Activated effector memory CD4-positive, alpha-beta T cell treated with Interleukin-2 at 50 U/mL for 16 hours (primary cell): ENCODE results near the gene B9D1.
A peak's percentile ranks its signal among the peaks of the same experiment; 100 is the strongest.

Experiments used
- DNase-seq: peaks from one replicate; pipeline ENCODE4 v3.0.0-alpha.2; 2020

Gene B9D1

DNA sequence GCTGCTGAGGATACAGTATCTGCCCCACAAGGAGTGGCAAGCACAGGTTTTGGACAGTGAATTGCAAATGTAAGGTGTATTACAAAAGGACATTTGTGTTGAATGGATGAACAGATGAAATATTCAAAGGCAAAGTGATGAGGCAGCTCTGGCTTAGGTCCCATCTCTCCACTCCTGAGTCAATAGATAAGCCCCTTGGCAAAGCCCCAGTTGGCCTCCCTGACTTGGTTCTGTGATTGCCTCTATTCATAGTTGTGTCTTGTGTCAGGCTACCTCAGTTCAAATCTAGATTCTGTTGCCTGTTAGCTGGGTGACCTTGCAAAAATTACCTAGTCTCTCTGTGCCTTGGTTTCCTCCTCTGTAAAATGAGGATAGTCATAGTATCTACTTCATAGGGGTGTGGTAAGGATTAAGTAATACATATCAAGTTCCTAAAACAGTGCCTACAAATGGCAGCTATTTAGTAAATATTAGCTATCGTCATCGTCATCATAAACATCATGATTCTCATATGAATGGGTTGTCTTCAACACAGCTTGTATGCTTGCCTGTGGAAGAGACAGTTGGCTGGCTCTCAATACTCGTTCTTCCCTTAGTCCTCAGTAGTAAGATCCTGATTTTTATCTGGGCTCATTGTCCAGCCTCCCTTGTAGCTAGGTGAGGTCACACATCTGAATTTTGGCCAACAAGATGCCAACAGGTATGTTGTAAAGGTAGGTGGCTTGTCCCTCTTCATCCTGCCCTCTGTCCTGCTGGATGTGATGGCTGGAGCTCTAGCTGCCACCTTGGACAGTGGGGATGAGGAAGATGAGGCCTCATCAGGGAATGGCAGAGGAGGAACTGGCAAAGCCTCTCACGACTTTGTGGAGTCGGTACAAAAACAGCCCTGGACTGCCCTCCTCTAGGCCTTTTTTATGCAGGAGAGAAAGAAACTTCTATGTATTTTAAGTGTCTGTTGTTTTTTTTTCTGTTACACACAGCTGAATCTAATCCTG, 26.6 kb upstream of the B9D1 start:
- no peak for DNase-seq

GRCh38 chr17:19387921-19388521, 25.5 kb upstream of the B9D1 start:
- no peak for DNase-seq

GRCh38 chr17:19386974-19387920, 24.7 kb upstream of the B9D1 start, which contains the start of gene MFAP4:
Gene MFAP4 (minus strand): TSS chr17:19387190. CDS start chr17:19387155, 35 bp downstream.
- DNase-seq = no peak

DNA sequence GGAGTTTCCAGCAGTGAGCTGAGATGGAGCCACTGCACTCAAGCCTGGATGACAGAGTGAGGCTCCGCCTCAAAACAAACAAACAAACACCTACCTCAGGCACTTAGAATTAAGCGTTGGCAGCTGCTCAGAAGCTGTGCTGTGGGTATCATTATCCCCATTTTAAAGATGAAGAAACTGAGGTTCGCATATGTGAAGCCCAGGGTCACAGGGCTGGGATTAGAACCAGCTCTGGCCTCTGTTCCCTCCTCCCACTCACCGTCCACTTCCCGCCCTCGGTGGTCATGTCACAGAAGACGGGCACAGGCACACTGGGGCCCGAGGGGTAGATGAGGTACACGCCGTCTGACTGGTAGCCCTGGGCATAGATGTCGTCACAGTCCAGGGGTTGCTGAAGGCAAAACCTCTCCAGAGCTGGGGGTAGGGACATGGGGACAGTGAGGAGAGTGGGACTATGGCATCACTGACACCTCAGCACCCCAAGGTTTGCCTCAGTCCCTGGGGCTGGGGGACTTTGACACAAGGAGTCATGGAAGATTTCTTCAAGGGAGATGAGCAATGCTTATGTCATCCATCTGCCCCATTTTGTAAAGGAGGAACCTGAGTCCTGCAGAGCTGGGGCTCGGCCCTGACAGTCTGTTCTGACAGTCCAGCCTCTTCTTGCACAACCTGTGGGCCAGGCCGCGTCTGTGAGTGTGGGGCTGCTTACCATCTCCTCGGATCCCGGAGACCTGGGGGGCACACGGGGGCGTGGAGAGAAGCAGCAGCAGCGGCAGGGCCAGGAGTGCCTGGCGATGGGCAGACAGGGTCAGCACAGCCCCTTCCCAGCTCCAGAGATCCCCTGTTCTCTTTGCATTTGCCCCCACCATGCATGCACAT, 23.8 kb upstream of the B9D1 start:
- DNase-seq = no peak

GRCh38 chr17:19385521-19385983, 23.0 kb upstream of the B9D1 start:
- no peak for DNase-seq

GRCh38 chr17:19384723-19385391, 22.3 kb upstream of the B9D1 start:
- DNase-seq = no peak

DNA sequence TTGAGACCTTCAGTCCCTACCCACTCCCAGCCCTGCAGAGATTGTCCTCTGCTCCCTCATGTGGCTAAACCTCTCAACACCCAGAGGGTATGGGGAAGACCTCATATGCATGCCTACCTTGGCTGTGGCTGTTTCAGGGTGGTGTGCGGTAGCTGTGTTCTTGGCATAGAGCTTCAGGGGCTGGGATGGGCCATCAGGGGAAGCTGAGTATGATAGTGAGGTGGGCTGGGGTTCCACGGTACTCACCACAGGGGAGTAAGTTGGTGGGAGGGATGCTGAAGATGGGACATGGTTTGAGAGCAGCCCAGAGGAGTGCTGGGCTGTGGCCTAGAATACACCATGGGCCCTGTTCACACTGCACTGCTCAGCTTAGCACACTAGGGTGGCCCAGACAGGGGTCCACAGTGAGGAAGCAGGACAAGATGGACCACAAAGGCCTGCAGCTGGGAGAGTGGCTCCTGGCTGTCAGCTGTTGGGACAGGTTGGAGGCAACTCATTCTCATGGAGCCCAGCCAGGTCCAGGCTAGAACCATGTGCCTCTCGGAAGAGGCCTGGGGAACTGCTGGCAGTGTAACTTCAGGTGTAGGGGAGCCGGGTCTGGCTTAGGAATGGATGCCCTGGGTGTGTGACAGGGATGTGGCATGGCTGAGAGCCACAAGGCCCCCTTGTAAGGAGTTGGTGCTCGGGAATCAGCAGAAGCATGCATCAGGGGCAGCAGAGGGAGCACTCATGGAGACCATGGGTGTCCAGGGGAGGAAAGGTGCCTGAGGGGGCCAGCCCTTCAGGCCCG, 21.4 kb upstream of the B9D1 start:
- no peak for DNase-seq

GRCh38 chr17:19382531-19383444, 20.3 kb upstream of the B9D1 start:
- no peak for DNase-seq

DNA sequence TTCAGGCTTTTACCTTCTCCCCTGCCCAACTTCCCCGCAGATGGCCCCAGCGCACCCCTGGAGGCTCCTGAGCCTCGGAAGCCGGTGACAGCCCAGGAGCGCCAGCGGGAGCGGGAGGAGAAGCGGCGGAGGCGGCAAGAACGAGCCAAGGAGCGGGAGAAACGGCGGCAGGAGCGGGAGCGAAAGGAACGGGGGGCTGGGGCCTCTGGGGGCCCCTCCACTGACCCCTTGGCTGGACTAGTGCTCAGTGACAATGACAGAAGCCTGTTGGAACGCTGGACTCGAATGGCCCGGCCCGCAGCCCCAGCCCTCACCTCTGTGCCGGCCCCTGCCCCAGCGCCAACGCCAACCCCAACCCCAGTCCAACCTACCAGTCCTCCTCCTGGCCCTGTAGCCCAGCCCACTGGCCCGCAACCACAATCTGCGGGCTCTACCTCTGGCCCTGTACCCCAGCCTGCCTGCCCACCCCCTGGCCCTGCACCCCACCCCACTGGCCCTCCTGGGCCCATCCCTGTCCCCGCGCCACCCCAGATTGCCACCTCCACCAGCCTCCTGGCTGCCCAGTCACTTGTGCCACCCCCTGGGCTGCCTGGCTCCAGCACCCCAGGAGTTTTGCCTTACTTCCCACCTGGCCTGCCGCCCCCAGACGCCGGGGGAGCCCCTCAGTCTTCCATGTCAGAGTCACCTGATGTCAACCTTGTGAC, 19.4 kb upstream of the B9D1 start:
- no peak for DNase-seq

DNA sequence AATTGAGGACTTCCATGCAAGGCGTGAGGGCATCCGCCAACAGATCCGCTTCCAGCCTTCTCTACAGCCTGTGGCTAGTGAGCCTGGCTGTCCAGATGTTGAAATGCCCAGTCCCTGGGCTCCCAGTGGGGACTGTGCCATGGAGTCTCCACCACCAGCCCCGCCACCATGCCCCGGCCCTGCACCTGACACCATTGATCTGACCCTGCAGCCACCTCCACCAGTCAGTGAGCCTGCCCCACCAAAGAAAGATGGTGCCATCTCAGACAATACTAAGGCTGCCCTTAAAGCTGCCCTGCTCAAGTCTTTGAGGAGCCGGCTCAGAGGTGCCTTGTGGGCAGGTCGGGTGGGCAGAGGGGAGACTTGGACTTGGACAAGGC, 18.8 kb upstream of the B9D1 start:
- DNase-seq = no peak

GRCh38 chr17:19380481-19381301, 18.2 kb upstream of the B9D1 start:
- DNase-seq = no peak

- DNase-seq = no peak
Observed at GRCh38 chr17:19379361-19380065, 17.0 kb upstream of the B9D1 start.

GRCh38 chr17:19378416-19379360, 16.2 kb upstream of the B9D1 start, which contains the start of gene MAPK7:
Gene MAPK7 (plus strand): TSS chr17:19378498. CDS start chr17:19378901, 403 bp downstream.
- DNase-seq = no peak

- DNase-seq = peak; percentile 93
Observed at GRCh38 chr17:19377602-19378415, 15.3 kb upstream of the B9D1 start.

GRCh38 chr17:19376811-19377210, 14.3 kb upstream of the B9D1 start:
- DNase-seq = no peak
